Caco-2 (cell line): Measurements from ENCODE around the gene FBXL15. TPM values are rescaled to one million over a fixed set of nuclear protein-coding genes. Genes with fewer than 3 reads are reported as not detected.

Experiments used
- BruUV-seq: library from RNA; stranded (reverse); fragments of 400-500 nt; replicated peaks from 2 replicates; lab custom pipeline; 2021; lab: Mats Ljungman, UMichigan
- CTCF ChIA-PET: fragments of 300-600 bp; sonication (Branson Sonifier 250); formaldehyde crosslinking; loops from one replicate; lab custom pipeline; 2022; ENCODE audit warnings: antibody characterized with exemption; lab: Charles Lee
- POLR2A ChIA-PET: fragments of 300-600 bp; sonication (Branson Sonifier 250); formaldehyde crosslinking; loops from one replicate; lab custom pipeline; 2022; ENCODE audit warnings: antibody characterized with exemption; lab: Charles Lee
- DNase-seq, 2 experiments: peaks; one replicate each; pipeline versions ENCODE4 v3.0.0 to v3.0.0-alpha.2; 2020 to 2022
- H3K27me3 ChIP-seq: replicated peaks from 2 replicates; pipeline ENCODE4 v1.6.0; 2011; ENCODE audit warnings: low read length; ENCODE audit not compliant: control insufficient read depth, insufficient read depth
- H3K36me3 ChIP-seq: 2 replicates; pipeline ENCODE4 v1.5.1; 2011; ENCODE audit warnings: low read length; ENCODE audit not compliant: control insufficient read depth, insufficient read depth
- H3K4me1 ChIP-seq: fragments of 250-450 bp; sonication (Bioruptor Pico); 2 replicates; pipeline ENCODE4 v1.5.1; 2020; ENCODE audit warnings: mild to moderate bottlenecking
- H3K4me3 ChIP-seq: 2 replicates; pipeline ENCODE4 v1.5.1; 2011; ENCODE audit warnings: low read depth, mild to moderate bottlenecking, control low read depth, low read length
- H3K9me3 ChIP-seq: fragments of 250-450 bp; sonication (Bioruptor Pico); 2 replicates; pipeline ENCODE4 v1.5.1; 2020; ENCODE audit warnings: mild to moderate bottlenecking, moderate library complexity
- H3K27ac Mint-ChIP-seq: one replicate; pipeline ENCODE4 v1.8.0; 2022; ENCODE audit warnings: mixed read lengths; ENCODE audit not compliant: unreplicated experiment
- H3K27me3 Mint-ChIP-seq: one replicate; pipeline ENCODE4 v1.8.0; 2022; ENCODE audit warnings: mixed read lengths; ENCODE audit not compliant: insufficient read depth, unreplicated experiment
- H3K36me3 Mint-ChIP-seq: one replicate; pipeline ENCODE4 v1.8.0; 2022; ENCODE audit warnings: mild to moderate bottlenecking, mixed read lengths; ENCODE audit not compliant: insufficient read depth, unreplicated experiment
- H3K4me1 Mint-ChIP-seq: one replicate; pipeline ENCODE4 v1.8.0; 2022; ENCODE audit warnings: low read depth, mixed read lengths; ENCODE audit not compliant: unreplicated experiment
- H3K4me3 Mint-ChIP-seq: one replicate; pipeline ENCODE4 v1.8.0; 2022; ENCODE audit warnings: mild to moderate bottlenecking, moderate library complexity, mixed read lengths; ENCODE audit not compliant: unreplicated experiment
- H3K9me3 Mint-ChIP-seq: one replicate; pipeline ENCODE4 v1.8.0; 2022; ENCODE audit warnings: mixed read lengths; ENCODE audit not compliant: unreplicated experiment
- CTCF ChIP-seq, 2 experiments: fragments of 200-600 bp in 1 of 2; IDR thresholded peaks; 1 replicate in 1 of 2; 2 replicates in 1 of 2; pipeline versions ENCODE4 v1.5.1 to v1.8.0; 2011 to 2022; ENCODE audit warnings: antibody characterized with exemption in 1 of 2, control low read depth in 1 of 2, inconsistent platforms in 1 of 2, low read depth in 1 of 2, low read length in 1 of 2, mild to moderate bottlenecking in 1 of 2, moderate library complexity in 1 of 2; ENCODE audit not compliant: insufficient read depth in 1 of 2, severe bottlenecking in 1 of 2, unreplicated experiment in 1 of 2
- intact Hi-C: fragments of 100-400 bp; cut with micrococcal nuclease; formaldehyde crosslinking; loops from one replicate; pipeline ENCODE4 v1.10.0; 2022; ENCODE audit not compliant: unreplicated experiment
- total RNA-seq: library from RNA; stranded (reverse); gene quantifications from 2 replicates; pipeline ENCODE4 v1.2.3, GENCODE V29; 2022

Gene FBXL15
- total RNA-seq, 1 experiment from 2014 or later = 7.9 TPM

GRCh38 chr10:102409604-102410428, 10.8 kb upstream of the FBXL15 start:
- peaks cover 16% of the 10 kb centered on the region for H3K27me3 Mint-ChIP-seq
- no peaks in the 10 kb centered on the region for H3K9me3 ChIP-seq
- no TSS peak for BruUV-seq
- H3K4me3 ChIP-seq = peak overlapping the region; percentile 31
- peaks cover 1% of the 10 kb centered on the region; the same call in 1 of the 2 replicates for H3K27me3 ChIP-seq
- H3K36me3 Mint-ChIP-seq = no peaks in the 10 kb centered on the region
- ChIA-PET POLR2A (no interaction called here), CTCF (interaction anchor here (0.7 to 1.4 kb wide), 3 partner anchors 12 to 23 kb away, joined by 4 to 6 read pairs (median 4); no protein-coding TSS in a partner anchor)
- H3K36me3 ChIP-seq = no peaks in the 10 kb centered on the region
- peak overlapping the region; percentile 61 for H3K4me3 Mint-ChIP-seq
- no peaks in the 10 kb centered on the region for H3K9me3 Mint-ChIP-seq
- H3K4me1 Mint-ChIP-seq = no peaks in the 10 kb centered on the region
- intact Hi-C loops = no loop called here
- H3K4me1 ChIP-seq = no peaks in the 10 kb centered on the region
- DNase-seq = no peak
- H3K27ac Mint-ChIP-seq = no peak overlapping the region
- no peak for TF ChIP-seq CTCF (IDR thresholded peaks at IDR 0.05; ENCODE audit: insufficient read depth in 1 of 2, low read depth in 1 of 2, low read length in 1 of 2, severe bottlenecking in 1 of 2, unreplicated experiment in 1 of 2)

GRCh38 chr10:102410429-102411073, 10.1 kb upstream of the FBXL15 start:
- no peak for TF ChIP-seq CTCF (IDR thresholded peaks at IDR 0.05; ENCODE audit: insufficient read depth in 1 of 2, low read depth in 1 of 2, low read length in 1 of 2, severe bottlenecking in 1 of 2, unreplicated experiment in 1 of 2)
- no TSS peak for BruUV-seq
- Histone ChIP-seq H3K4me3 (no peak overlapping the region), H3K4me1 (no peaks in the 10 kb centered on the region), H3K9me3 (no peaks in the 10 kb centered on the region), H3K27me3 (peaks cover 1% of the 10 kb centered on the region; the same call in 1 of the 2 replicates), H3K36me3 (no peaks in the 10 kb centered on the region)
- intact Hi-C loops = no loop called here
- DNase-seq = no peak
- Mint-ChIP-seq H3K4me3 (no peak overlapping the region), H3K36me3 (no peaks in the 10 kb centered on the region), H3K27ac (no peak overlapping the region), H3K27me3 (peaks cover 16% of the 10 kb centered on the region), H3K9me3 (no peaks in the 10 kb centered on the region), H3K4me1 (no peaks in the 10 kb centered on the region)
- CTCF ChIA-PET = interaction anchor here (1.4 kb wide), 1 partner anchor 11 kb away, joined by 6 read pairs; no protein-coding TSS in a partner anchor
- POLR2A ChIA-PET = no interaction called here
